Mucosa of stomach (tissue), 1 donor: ENCODE measurements around the gene CEP192.

Experiments
- H3K27me3 ChIP-seq: one replicate; pipeline ENCODE4 v1.7.0; 2013; ENCODE audit warnings: mild to moderate bottlenecking, low read length; ENCODE audit not compliant: control insufficient read depth, insufficient read depth
- H3K36me3 ChIP-seq: one replicate; pipeline ENCODE4 v1.7.0; 2013; ENCODE audit warnings: low read length; ENCODE audit not compliant: control insufficient read depth, insufficient read depth
- H3K4me1 ChIP-seq: one replicate; pipeline ENCODE4 v1.7.0; 2013; ENCODE audit warnings: mild to moderate bottlenecking, low read length; ENCODE audit not compliant: control insufficient read depth, insufficient read depth
- H3K4me3 ChIP-seq: one replicate; pipeline ENCODE4 v1.7.0; 2013; ENCODE audit warnings: low read length
- H3K9ac ChIP-seq: one replicate; pipeline ENCODE4 v1.7.0; 2013; ENCODE audit warnings: mild to moderate bottlenecking, low read length, moderate library complexity
- H3K9me3 ChIP-seq: one replicate; pipeline ENCODE4 v1.7.0; 2013; ENCODE audit warnings: mild to moderate bottlenecking, low read length, moderate library complexity; ENCODE audit not compliant: control insufficient read depth
- donor health status: Pancreatic carcinoma.

Gene CEP192

GRCh38 chr18:13120255-13120654 lies 129.1 kb downstream of the CEP192 start:
- H3K9me3 ChIP-seq = no peaks in the 10 kb centered on the region
- no peaks in the 10 kb centered on the region for H3K27me3 ChIP-seq
- H3K9ac ChIP-seq = no peak overlapping the region
- H3K36me3 ChIP-seq = no peaks in the 10 kb centered on the region
- H3K4me1 ChIP-seq = no peaks in the 10 kb centered on the region
- H3K4me3 ChIP-seq = no peak overlapping the region

- Histone ChIP-seq H3K9me3 (no peaks in the 10 kb centered on the region), H3K27me3 (no peaks in the 10 kb centered on the region), H3K36me3 (no peaks in the 10 kb centered on the region), H3K4me3 (no peak overlapping the region), H3K9ac (no peak overlapping the region), H3K4me1 (no peaks in the 10 kb centered on the region)
Observed at GRCh38 chr18:13120983-13121441, 129.8 kb downstream of the CEP192 start.

- H3K9me3 ChIP-seq = no peaks in the 10 kb centered on the region
- H3K4me3 ChIP-seq = no peak overlapping the region
- H3K27me3 ChIP-seq = no peaks in the 10 kb centered on the region
- no peaks in the 10 kb centered on the region for H3K4me1 ChIP-seq
- no peak overlapping the region for H3K9ac ChIP-seq
- H3K36me3 ChIP-seq = no peaks in the 10 kb centered on the region
Observed at GRCh38 chr18:13124411-13124810, 133.2 kb downstream of the CEP192 start.

- Histone ChIP-seq H3K4me3 (no peak overlapping the region), H3K4me1 (no peaks in the 10 kb centered on the region), H3K36me3 (no peaks in the 10 kb centered on the region), H3K9ac (no peak overlapping the region), H3K27me3 (no peaks in the 10 kb centered on the region), H3K9me3 (no peaks in the 10 kb centered on the region)
Observed at GRCh38 chr18:13125191-13125590, 134.0 kb downstream of the CEP192 start.

GRCh38 chr18:13126966-13127598 lies 135.9 kb downstream of the CEP192 start:
- no peak overlapping the region for H3K9ac ChIP-seq
- H3K4me3 ChIP-seq = no peak overlapping the region
- no peaks in the 10 kb centered on the region for H3K9me3 ChIP-seq
- no peaks in the 10 kb centered on the region for H3K27me3 ChIP-seq
- H3K4me1 ChIP-seq = no peaks in the 10 kb centered on the region
- H3K36me3 ChIP-seq = no peaks in the 10 kb centered on the region

GRCh38 chr18:13131283-13131682 lies 140.1 kb downstream of the CEP192 start:
- Histone ChIP-seq H3K4me1 (no peaks in the 10 kb centered on the region), H3K4me3 (no peak overlapping the region), H3K9ac (no peak overlapping the region), H3K36me3 (no peaks in the 10 kb centered on the region), H3K27me3 (peaks cover 3% of the 10 kb centered on the region), H3K9me3 (no peaks in the 10 kb centered on the region)

- Histone ChIP-seq H3K4me1 (peaks cover 12% of the 10 kb centered on the region), H3K27me3 (peaks cover 8% of the 10 kb centered on the region), H3K9ac (no peak overlapping the region), H3K4me3 (no peak overlapping the region), H3K36me3 (no peaks in the 10 kb centered on the region), H3K9me3 (no peaks in the 10 kb centered on the region)
Observed at GRCh38 chr18:13134551-13135401, 143.6 kb downstream of the CEP192 start.

- Histone ChIP-seq H3K9ac (peak overlapping the region; percentile 81), H3K36me3 (no peaks in the 10 kb centered on the region), H3K27me3 (peaks cover 8% of the 10 kb centered on the region), H3K4me3 (peak overlapping the region; percentile 26), H3K4me1 (peaks cover 12% of the 10 kb centered on the region), H3K9me3 (no peaks in the 10 kb centered on the region)
Observed at GRCh38 chr18:13136056-13136903, 145.1 kb downstream of the CEP192 start.

GRCh38 chr18:13136904-13137669 lies 145.9 kb downstream of the CEP192 start:
- H3K36me3 ChIP-seq = no peaks in the 10 kb centered on the region
- peak overlapping the region; percentile 81 for H3K9ac ChIP-seq
- H3K27me3 ChIP-seq = peaks cover 8% of the 10 kb centered on the region
- peaks cover 12% of the 10 kb centered on the region for H3K4me1 ChIP-seq
- H3K9me3 ChIP-seq = no peaks in the 10 kb centered on the region
- H3K4me3 ChIP-seq = peak overlapping the region; percentile 26

- H3K27me3 ChIP-seq = peaks cover 8% of the 10 kb centered on the region
- H3K9me3 ChIP-seq = no peaks in the 10 kb centered on the region
- no peaks in the 10 kb centered on the region for H3K36me3 ChIP-seq
- H3K9ac ChIP-seq = peak overlapping the region; percentile 81
- peak overlapping the region; percentile 26 for H3K4me3 ChIP-seq
- peaks cover 12% of the 10 kb centered on the region for H3K4me1 ChIP-seq
Observed at GRCh38 chr18:13137670-13138419, 146.7 kb downstream of the CEP192 start.
